MM.1S (cell line): ENCODE results near the gene SCFD2.

Experiments used
- EZH2 ChIP-seq: fragments of 300-600 bp; sonication (generic); optimal IDR thresholded peaks from 2 replicates; pipeline ENCODE3; 2017; ENCODE audit warnings: low read depth, mild to moderate bottlenecking, antibody characterized with exemption, low read length, mixed read lengths
- TF ChIP-seq, protein P1 (sequence below): fragments of 300-600 bp; sonication (generic); IDR thresholded peaks from 2 replicates; pipeline ENCODE4 v1.5.1; 2016; ENCODE audit warnings: antibody characterized with exemption, low read length, mixed read lengths

DNA sequence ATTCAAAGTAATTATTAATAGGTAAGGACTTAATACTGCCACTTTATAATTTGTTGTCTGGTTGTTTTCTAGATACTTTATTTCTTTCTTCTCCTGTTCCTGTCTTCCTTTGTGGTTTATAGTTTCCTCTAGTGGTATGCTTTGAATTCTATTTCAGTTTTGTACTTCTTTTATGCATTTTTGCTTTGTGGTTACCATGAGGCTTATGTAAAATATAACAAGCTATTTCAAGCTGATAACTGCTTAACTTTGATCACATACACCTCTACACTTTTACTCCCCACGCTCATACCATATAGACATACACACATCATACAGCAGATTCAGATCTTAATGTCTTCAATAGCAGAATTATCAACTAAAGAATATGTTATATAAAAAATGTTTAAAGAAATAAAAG, 192.3 kb downstream of the SCFD2 start:
- TF ChIP-seq, protein P1, sequence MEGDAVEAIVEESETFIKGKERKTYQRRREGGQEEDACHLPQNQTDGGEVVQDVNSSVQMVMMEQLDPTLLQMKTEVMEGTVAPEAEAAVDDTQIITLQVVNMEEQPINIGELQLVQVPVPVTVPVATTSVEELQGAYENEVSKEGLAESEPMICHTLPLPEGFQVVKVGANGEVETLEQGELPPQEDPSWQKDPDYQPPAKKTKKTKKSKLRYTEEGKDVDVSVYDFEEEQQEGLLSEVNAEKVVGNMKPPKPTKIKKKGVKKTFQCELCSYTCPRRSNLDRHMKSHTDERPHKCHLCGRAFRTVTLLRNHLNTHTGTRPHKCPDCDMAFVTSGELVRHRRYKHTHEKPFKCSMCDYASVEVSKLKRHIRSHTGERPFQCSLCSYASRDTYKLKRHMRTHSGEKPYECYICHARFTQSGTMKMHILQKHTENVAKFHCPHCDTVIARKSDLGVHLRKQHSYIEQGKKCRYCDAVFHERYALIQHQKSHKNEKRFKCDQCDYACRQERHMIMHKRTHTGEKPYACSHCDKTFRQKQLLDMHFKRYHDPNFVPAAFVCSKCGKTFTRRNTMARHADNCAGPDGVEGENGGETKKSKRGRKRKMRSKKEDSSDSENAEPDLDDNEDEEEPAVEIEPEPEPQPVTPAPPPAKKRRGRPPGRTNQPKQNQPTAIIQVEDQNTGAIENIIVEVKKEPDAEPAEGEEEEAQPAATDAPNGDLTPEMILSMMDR = no peak
- no peak for TF ChIP-seq EZH2
